ENCODE measurements around the gene HEATR9.

HEATR9 gene

GRCh38 chr17:35847633-35848373, 20.9 kb downstream of the HEATR9 start:
- Histone ChIP-seq H3K36me3 (peaks cover 61% of the 10 kb centered on the region), H3K4me1 (ENCODE audit: control insufficient read depth in 1 of 2, insufficient read depth in 1 of 2, low read depth in 1 of 2, low read length in 1 of 2) (no peaks in the 10 kb centered on the region), H3K27ac (no peak overlapping the region), H3K27me3 (no peaks in the 10 kb centered on the region), H3K9me3 (no peaks in the 10 kb centered on the region), H3K4me3 (ENCODE audit: low read depth in 1 of 2, low read length in 1 of 2) (no peak overlapping the region)
- TF ChIP-seq CTCF (IDR thresholded peaks at IDR 0.05) = no peak

- Histone ChIP-seq H3K9me3 (no peaks in the 10 kb centered on the region), H3K27ac (no peak overlapping the region), H3K36me3 (peaks cover 69% of the 10 kb centered on the region), H3K27me3 (no peaks in the 10 kb centered on the region), H3K4me3 (ENCODE audit: low read depth in 1 of 2, low read length in 1 of 2) (no peak overlapping the region), H3K4me1 (ENCODE audit: control insufficient read depth in 1 of 2, insufficient read depth in 1 of 2, low read depth in 1 of 2, low read length in 1 of 2) (no peaks in the 10 kb centered on the region)
- no peak for TF ChIP-seq CTCF (IDR thresholded peaks at IDR 0.05)
Observed at GRCh38 chr17:35847006-35847405, 21.7 kb downstream of the HEATR9 start.

GRCh38 chr17:35846055-35846809, 22.5 kb downstream of the HEATR9 start:
- TF ChIP-seq CTCF (IDR thresholded peaks at IDR 0.05) = no peak
- H3K27me3 ChIP-seq = no peaks in the 10 kb centered on the region
- H3K4me3 ChIP-seq (ENCODE audit: low read depth in 1 of 2, low read length in 1 of 2) = no peak overlapping the region
- H3K36me3 ChIP-seq = peaks cover 77% of the 10 kb centered on the region
- H3K27ac ChIP-seq = no peak overlapping the region
- H3K4me1 ChIP-seq (ENCODE audit: control insufficient read depth in 1 of 2, insufficient read depth in 1 of 2, low read depth in 1 of 2, low read length in 1 of 2) = no peaks in the 10 kb centered on the region
- no peaks in the 10 kb centered on the region for H3K9me3 ChIP-seq

GRCh38 chr17:35844547-35844946, 24.1 kb downstream of the HEATR9 start:
- Histone ChIP-seq H3K27ac (no peak overlapping the region), H3K4me3 (ENCODE audit: low read depth in 1 of 2, low read length in 1 of 2) (no peak overlapping the region), H3K27me3 (no peaks in the 10 kb centered on the region), H3K4me1 (ENCODE audit: control insufficient read depth in 1 of 2, insufficient read depth in 1 of 2, low read depth in 1 of 2, low read length in 1 of 2) (no peaks in the 10 kb centered on the region), H3K9me3 (no peaks in the 10 kb centered on the region), H3K36me3 (peaks cover 91% of the 10 kb centered on the region)
- no peak for TF ChIP-seq CTCF (IDR thresholded peaks at IDR 0.05)

GRCh38 chr17:35843698-35844097, 25.0 kb downstream of the HEATR9 start:
- no peaks in the 10 kb centered on the region for H3K4me1 ChIP-seq (ENCODE audit: control insufficient read depth in 1 of 2, insufficient read depth in 1 of 2, low read depth in 1 of 2, low read length in 1 of 2)
- TF ChIP-seq CTCF (IDR thresholded peaks at IDR 0.05) = no peak
- no peak overlapping the region for H3K27ac ChIP-seq
- peaks cover 98% of the 10 kb centered on the region for H3K36me3 ChIP-seq
- no peaks in the 10 kb centered on the region for H3K27me3 ChIP-seq
- no peak overlapping the region for H3K4me3 ChIP-seq (ENCODE audit: low read depth in 1 of 2, low read length in 1 of 2)
- no peaks in the 10 kb centered on the region for H3K9me3 ChIP-seq

Measured in neutrophil (primary cell).